ENCODE measurements around the gene PLEKHA6. TPM values are rescaled to one million over a fixed set of nuclear protein-coding genes. Genes with fewer than 3 reads are reported as not detected.

The PLEKHA6 gene
- total RNA-seq, 1 donor: 3.9 TPM

GRCh38 chr1:204259196-204259595, 100.5 kb downstream of the PLEKHA6 start:
- DNase-seq (ENCODE audit: low read depth): no peak
- TF ChIP-seq CTCF (IDR thresholded peaks at IDR 0.05; ENCODE audit: insufficient read depth, low read depth, low read length): no peak
- H3K4me3 ChIP-seq (ENCODE audit: low read depth, low read length): no peak overlapping the region

- peak; percentile 95 for TF ChIP-seq CTCF (IDR thresholded peaks at IDR 0.05; ENCODE audit: insufficient read depth, low read depth, low read length)
- DNase-seq (ENCODE audit: low read depth): peak; percentile 73
- H3K4me3 ChIP-seq (ENCODE audit: low read depth, low read length): no peak overlapping the region
Measured at GRCh38 chr1:204258213-204259115, 101.3 kb downstream of the PLEKHA6 start.

- H3K4me3 ChIP-seq (ENCODE audit: low read depth, low read length): no peak overlapping the region
- TF ChIP-seq CTCF (IDR thresholded peaks at IDR 0.05; ENCODE audit: insufficient read depth, low read depth, low read length): no peak
- no peak for DNase-seq (ENCODE audit: low read depth)
Measured at GRCh38 chr1:204257446-204257845, 102.3 kb downstream of the PLEKHA6 start.

- TF ChIP-seq CTCF (IDR thresholded peaks at IDR 0.05; ENCODE audit: insufficient read depth, low read depth, low read length): no peak
- no peak for DNase-seq (ENCODE audit: low read depth)
- H3K4me3 ChIP-seq (ENCODE audit: low read depth, low read length): no peak overlapping the region
Measured at GRCh38 chr1:204256531-204256930, 103.2 kb downstream of the PLEKHA6 start.

- no peak overlapping the region for H3K4me3 ChIP-seq (ENCODE audit: low read depth, low read length)
- TF ChIP-seq CTCF (IDR thresholded peaks at IDR 0.05; ENCODE audit: insufficient read depth, low read depth, low read length): no peak
- DNase-seq (ENCODE audit: low read depth): peak; percentile 22
Measured at GRCh38 chr1:204255966-204256365, 103.8 kb downstream of the PLEKHA6 start.

- DNase-seq (ENCODE audit: low read depth): no peak
Measured at GRCh38 chr1:204255225-204255624, 104.5 kb downstream of the PLEKHA6 start.

More at GRCh38 chr1:204255225-204255624, 104.5 kb downstream of the PLEKHA6 start:
- no peak overlapping the region for H3K4me3 ChIP-seq (ENCODE audit: low read depth, low read length)
- TF ChIP-seq CTCF (IDR thresholded peaks at IDR 0.05; ENCODE audit: insufficient read depth, low read depth, low read length): no peak

Data from fibroblast of villous mesenchyme (primary cell).